ENCODE measurements around the gene DYNC2I2.

- TF ChIP-seq POLR2A (IDR thresholded peaks at IDR 0.05) (no peak), CTCF (IDR thresholded peaks at IDR 0.05) (no peak)
Measured at GRCh38 chr9:128654481-128654880, 2.2 kb downstream of the DYNC2I2 start.

Measured in testis (tissue), 2 donors.